H1 (cell line): ENCODE data around the gene TTC33. TPM values are rescaled to one million over a fixed set of nuclear protein-coding genes. Genes with fewer than 3 reads are reported as not detected.
A peak's percentile ranks its signal among the peaks of the same experiment; 100 is the strongest.

Experiments used
- CTCF ChIA-PET: fragments of 300-600 bp; sonication (Branson Sonifier 250); formaldehyde crosslinking; loops from one replicate; lab custom pipeline; 2021; ENCODE audit not compliant: partially characterized antibody; lab: Charles Lee
- POLR2A ChIA-PET: fragments of 300-600 bp; sonication (Branson Sonifier 250); formaldehyde crosslinking; loops from one replicate; lab custom pipeline; 2021; ENCODE audit warnings: inconsistent platforms; ENCODE audit not compliant: partially characterized antibody; lab: Charles Lee
- DNase-seq, 2 experiments: peaks; one replicate each; pipeline versions ENCODE4 v3.0.0 to v3.0.0-alpha.2; 2010 to 2022; ENCODE audit warnings: low spot score in 2 of 2, low read depth in 1 of 2, mixed read lengths in 1 of 2
- FAIRE-seq: peaks from 2 replicates; lab custom pipeline; 2011; peaks lifted over from hg19 to GRCh38; lab: Jason Lieb, UNC
- H2AFZ ChIP-seq: 2 replicates; pipeline ENCODE4 v1.8.1; 2012; ENCODE audit warnings: low read length, inconsistent platforms
- H2AK5ac ChIP-seq: 2 replicates; pipeline ENCODE4 v1.6.1; 2013; ENCODE audit warnings: low read depth, low read length
- H2BK120ac ChIP-seq: replicated peaks from 2 replicates; pipeline ENCODE3; 2013; ENCODE audit warnings: low read depth, low read length, inconsistent platforms
- H2BK12ac ChIP-seq: 2 replicates; pipeline ENCODE4 v1.6.1; 2013; ENCODE audit warnings: low read depth, low read length
- H2BK15ac ChIP-seq: 2 replicates; pipeline ENCODE4 v1.6.1; 2013; ENCODE audit warnings: low read length
- H2BK20ac ChIP-seq: 2 replicates; pipeline ENCODE4 v1.6.1; 2013; ENCODE audit warnings: low read length
- H2BK5ac ChIP-seq: 2 replicates; pipeline ENCODE4 v1.6.1; 2013; ENCODE audit warnings: low read depth, low read length
- H3K14ac ChIP-seq: 2 replicates; pipeline ENCODE4 v1.6.1; 2013; ENCODE audit warnings: inconsistent platforms; ENCODE audit not compliant: insufficient read length
- H3K18ac ChIP-seq: 2 replicates; pipeline ENCODE4 v1.6.1; 2013; ENCODE audit warnings: low read length; ENCODE audit errors: extremely low read depth
- H3K23ac ChIP-seq: 2 replicates; pipeline ENCODE4 v1.6.1; 2013; ENCODE audit warnings: inconsistent platforms; ENCODE audit not compliant: insufficient read length
- H3K23me2 ChIP-seq: 2 replicates; pipeline ENCODE4 v1.6.1; 2013; ENCODE audit warnings: low read depth, low read length
- H3K27ac ChIP-seq: 2 replicates; pipeline ENCODE4 v1.6.1; 2011; ENCODE audit warnings: low read depth, low read length, inconsistent platforms
- H3K27me3 ChIP-seq, 4 experiments: replicated peaks in 1 of 4; 1 replicate in 1 of 4; 2 replicates in 3 of 4; pipeline versions ENCODE4 v1.6.1 to v1.8.1; 2011 to 2013; ENCODE audit warnings: low read length in 3 of 4, mild to moderate bottlenecking in 3 of 4, inconsistent platforms in 2 of 4, mixed read lengths in 2 of 4, moderate library complexity in 1 of 4; ENCODE audit not compliant: control insufficient read depth in 3 of 4, insufficient read depth in 3 of 4; ENCODE audit errors: extremely low read depth in 1 of 4
- H3K36me3 ChIP-seq, 4 experiments: 2 replicates each; pipeline versions ENCODE4 v1.6.1 to v1.8.1; 2011 to 2013; ENCODE audit warnings: mild to moderate bottlenecking in 4 of 4, low read length in 3 of 4, moderate library complexity in 2 of 4, control low read depth in 1 of 4, inconsistent platforms in 1 of 4; ENCODE audit not compliant: insufficient read depth in 4 of 4, control insufficient read depth in 2 of 4
- H3K4ac ChIP-seq: replicated peaks from 2 replicates; pipeline ENCODE3; 2013; ENCODE audit warnings: low read length, low read depth, mixed read lengths, inconsistent platforms; ENCODE audit not compliant: insufficient read length
- H3K4me1 ChIP-seq, 4 experiments: replicated peaks in 1 of 4; 1 replicate in 1 of 4; 2 replicates in 3 of 4; pipeline versions ENCODE4 v1.6.1 to v1.8.1; 2011 to 2013; ENCODE audit warnings: low read length in 3 of 4, inconsistent platforms in 2 of 4, mixed read lengths in 1 of 4; ENCODE audit not compliant: insufficient read depth in 4 of 4, control insufficient read depth in 3 of 4
- H3K4me2 ChIP-seq, 2 experiments: 2 replicates each; pipeline versions ENCODE4 v1.6.1 to v1.8.1; 2011 to 2013; ENCODE audit warnings: low read depth in 2 of 2, low read length in 2 of 2, control low read depth in 1 of 2, inconsistent platforms in 1 of 2, mild to moderate bottlenecking in 1 of 2; ENCODE audit not compliant: insufficient read depth in 1 of 2
- H3K4me3 ChIP-seq, 4 experiments: fragments of 200-600, 300-600 bp in 1 of 4; sonication (generic), shearing (Covaris generic), sonication (Bioruptor Twin) in 1 of 4; 2 replicates each; pipeline versions ENCODE4 v1.5.1 to v1.8.1; 2011 to 2016; ENCODE audit warnings: low read length in 4 of 4, low read depth in 3 of 4, control low read depth in 2 of 4, inconsistent platforms in 2 of 4, mild to moderate bottlenecking in 2 of 4, mixed read lengths in 1 of 4, moderate library complexity in 1 of 4; ENCODE audit not compliant: insufficient read depth in 2 of 4; ENCODE audit errors: extremely low read depth in 1 of 4
- H3K56ac ChIP-seq: replicated peaks from 2 replicates; pipeline ENCODE3; 2013; ENCODE audit warnings: low read depth, mild to moderate bottlenecking, mixed read lengths, low read length, inconsistent platforms; ENCODE audit not compliant: insufficient read length
- H3K79me1 ChIP-seq: 2 replicates; pipeline ENCODE4 v1.6.1; 2013; ENCODE audit warnings: low read depth, low read length, control low read depth
- H3K79me2 ChIP-seq, 2 experiments: 2 replicates each; pipeline versions ENCODE4 v1.6.1 to v1.8.1; 2012 to 2013; ENCODE audit warnings: low read length in 2 of 2, mild to moderate bottlenecking in 2 of 2, inconsistent platforms in 1 of 2; ENCODE audit not compliant: insufficient read depth in 2 of 2, control insufficient read depth in 1 of 2
- H3K9ac ChIP-seq, 4 experiments: replicated peaks in 1 of 4; 1 replicate in 1 of 4; 2 replicates in 3 of 4; pipeline versions ENCODE4 v1.6.1 to v1.8.1; 2011 to 2013; ENCODE audit warnings: low read depth in 3 of 4, low read length in 3 of 4, control low read depth in 2 of 4, mild to moderate bottlenecking in 2 of 4, moderate library complexity in 2 of 4, inconsistent platforms in 1 of 4; ENCODE audit errors: extremely low read depth in 1 of 4
- H3K9me3 ChIP-seq, 2 experiments: 2 replicates each; pipeline versions ENCODE4 v1.6.1 to v1.8.1; 2012 to 2013; ENCODE audit warnings: mild to moderate bottlenecking in 2 of 2, moderate library complexity in 2 of 2, control low read depth in 1 of 2, inconsistent platforms in 1 of 2, low read depth in 1 of 2, low read length in 1 of 2, mixed read lengths in 1 of 2; ENCODE audit not compliant: insufficient read depth in 2 of 2
- H4K20me1 ChIP-seq, 2 experiments: replicated peaks in 1 of 2; 2 replicates each; pipeline versions ENCODE3 to v1.8.1; 2011 to 2013; ENCODE audit warnings: inconsistent platforms in 2 of 2, low read length in 2 of 2, mild to moderate bottlenecking in 1 of 2; ENCODE audit not compliant: insufficient read depth in 2 of 2, control insufficient read depth in 1 of 2
- H4K5ac ChIP-seq: 2 replicates; pipeline ENCODE4 v1.6.1; 2013; ENCODE audit warnings: low read length, low read depth, mixed read lengths, inconsistent platforms; ENCODE audit not compliant: insufficient read length
- H4K8ac ChIP-seq: 2 replicates; pipeline ENCODE4 v1.8.0; 2013; ENCODE audit warnings: mild to moderate bottlenecking, moderate library complexity, low read length, inconsistent platforms; ENCODE audit not compliant: insufficient read depth; ENCODE audit errors: extremely low read depth
- H4K91ac ChIP-seq: replicated peaks from 2 replicates; pipeline ENCODE3; 2013; ENCODE audit warnings: low read length, mixed read lengths, inconsistent platforms; ENCODE audit not compliant: insufficient read length
- ASH2L ChIP-seq: fragments of 200-600, 300-600 bp; sonication (generic); IDR thresholded peaks from one replicate; pipeline ENCODE4 v1.7.1; 2017; ENCODE audit warnings: low read length
- BRCA1 ChIP-seq: IDR thresholded peaks from 2 replicates; pipeline ENCODE4 v1.6.1; 2012; ENCODE audit warnings: low read depth, low read length, improper control_type of control experiment
- CHD2 ChIP-seq: IDR thresholded peaks from 2 replicates; pipeline ENCODE4 v1.6.1; 2012; ENCODE audit warnings: low read length, improper control_type of control experiment
- CTBP2 ChIP-seq: IDR thresholded peaks from 2 replicates; pipeline ENCODE4 v1.7.0; 2011; ENCODE audit warnings: borderline replicate concordance, mild to moderate bottlenecking, moderate library complexity, mixed read lengths, low read length; ENCODE audit not compliant: insufficient read depth, insufficient read length
- GABPA ChIP-seq: IDR thresholded peaks from 2 replicates; pipeline ENCODE4 v1.6.1; 2011; ENCODE audit warnings: mild to moderate bottlenecking, low read length, moderate library complexity, borderline replicate concordance; ENCODE audit not compliant: insufficient read depth
- GTF2F1 ChIP-seq: IDR thresholded peaks from 2 replicates; pipeline ENCODE4 v1.6.1; 2012; ENCODE audit warnings: low read depth, low read length, improper control_type of control experiment, borderline replicate concordance
- JUN ChIP-seq: IDR thresholded peaks from 2 replicates; pipeline ENCODE4 v1.6.1; 2011; ENCODE audit warnings: low read depth, mild to moderate bottlenecking, improper control_type of control experiment, low read length
- MAFK ChIP-seq: IDR thresholded peaks from 2 replicates; pipeline ENCODE4 v1.6.1; 2012; ENCODE audit warnings: low read depth, mild to moderate bottlenecking, improper control_type of control experiment, low read length
- POU5F1 ChIP-seq: IDR thresholded peaks from 2 replicates; pipeline ENCODE4 v1.6.1; 2011; ENCODE audit warnings: low read depth, mild to moderate bottlenecking, low read length, moderate library complexity
- RAD21 ChIP-seq, 2 experiments: IDR thresholded peaks in 1 of 2; conservative IDR thresholded peaks in 1 of 2; 2 replicates each; pipeline ENCODE4 v1.6.1; 2011; ENCODE audit warnings: low read depth in 2 of 2, low read length in 2 of 2, improper control_type of control experiment in 1 of 2, inconsistent platforms in 1 of 2, mild to moderate bottlenecking in 1 of 2, moderate library complexity in 1 of 2
- RBBP5 ChIP-seq: IDR thresholded peaks from 2 replicates; pipeline ENCODE4 v1.7.1; 2012; ENCODE audit warnings: low read depth, mild to moderate bottlenecking, inconsistent platforms, low read length, moderate library complexity, borderline replicate concordance
- RXRA ChIP-seq: IDR thresholded peaks from 2 replicates; pipeline ENCODE4 v1.6.1; 2011; ENCODE audit warnings: low read depth, mild to moderate bottlenecking, low read length, moderate library complexity; ENCODE audit not compliant: insufficient read depth
- SP4 ChIP-seq: IDR thresholded peaks from 2 replicates; pipeline ENCODE4 v1.6.1; 2012; ENCODE audit warnings: low read length, inconsistent platforms
- WGBS, 2 experiments: shearing (Covaris generic) in 1 of 2; methylation state at CpG; one replicate each; pipeline versions ENCODE4 v1.1.6 to v1.1.7; 2013 to 2015; ENCODE audit warnings: low lambda C conversion rate in 2 of 2, mixed read lengths in 2 of 2, inconsistent platforms in 1 of 2, low coverage in 1 of 2, missing lambda C conversion rate in 1 of 2; ENCODE audit not compliant: insufficient replicate concordance in 2 of 2, insufficient coverage in 1 of 2, insufficient read length in 1 of 2; ENCODE audit errors: extremely low coverage in 1 of 2, missing lambda C conversion rate in 1 of 2; 5-methylcytosine and 5-hydroxymethylcytosine counted together
- polyA plus RNA-seq, 7 experiments: library from polyadenylated mRNA; depleted of rRNA in 3 of 7; stranded (reverse) in 5 of 7; unstranded in 2 of 7; fragments of >200 nt in 5 of 7; fragments of 200-250 nt in 2 of 7; gene quantifications; 1 replicate in 5 of 7; 2 replicates in 1 of 7; 4 replicates in 1 of 7; pipeline versions ENCODE4 v1.2.1 to v1.2.3, GENCODE V29; 2011 to 2013; ENCODE audit warnings: missing spikeins in 2 of 7, mixed read lengths in 2 of 7
- total RNA-seq: library from RNA; stranded (reverse); fragmentation: NEBNext Ultra II Directional; extraction: Animal tissue kit (Norgen Biotek cat#: 25700); gene quantifications from 2 replicates; pipeline ENCODE4 v1.2.1, GENCODE V29; 2021

TTC33 gene
- total and polyA plus RNA-seq, 2 of the 8 experiments (the other 6 are each of a cell fraction or from before 2014, with no cell fraction given), result 1.2 to 12.6 TPM

DNA sequence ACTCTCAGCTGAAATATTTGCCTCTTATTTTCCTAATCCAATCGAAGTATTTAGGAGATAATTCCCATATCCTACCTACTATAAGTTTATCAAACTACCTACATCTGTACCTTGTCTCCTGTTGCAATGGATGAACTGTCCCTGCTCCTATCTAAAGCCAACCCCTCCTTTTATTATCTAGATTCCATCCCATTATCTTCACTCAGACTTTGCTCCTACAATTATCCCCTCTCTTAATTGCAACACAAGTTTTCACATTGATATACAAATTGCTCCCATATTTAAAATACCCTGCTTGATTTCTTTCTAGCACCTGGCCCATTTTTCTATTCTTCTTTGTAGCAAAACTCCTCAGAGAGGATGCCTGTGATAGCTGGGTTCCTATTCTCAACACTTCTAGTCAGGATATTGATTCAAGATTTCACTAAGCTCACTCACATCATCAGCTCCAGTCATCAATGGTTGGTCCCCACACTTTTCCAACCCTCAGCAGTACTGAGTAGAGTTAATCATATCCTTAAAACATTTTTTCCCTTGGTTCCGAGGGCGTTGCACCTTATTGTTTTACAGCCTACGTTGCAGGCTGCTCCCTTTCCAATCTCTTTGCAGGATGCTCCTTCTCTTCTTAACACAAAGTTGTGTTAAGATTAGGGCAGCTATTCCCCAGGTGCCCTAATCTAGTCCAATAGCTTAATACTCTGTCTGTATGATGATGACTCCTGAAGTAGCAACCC is 253.9 kb downstream of the TTC33 start:
- Histone ChIP-seq H3K23me2 (no peaks in the 10 kb centered on the region), H3K27me3 (no peaks in the 10 kb centered on the region), H3K9ac (no peak overlapping the region), H3K23ac (no peak overlapping the region), H3K4me1 (no peaks in the 10 kb centered on the region), H2AK5ac (no peak overlapping the region), H3K4ac (no peak overlapping the region), H3K4me3 (no peak overlapping the region), H4K8ac (no peak overlapping the region), H4K5ac (no peak overlapping the region), H3K79me2 (no peaks in the 10 kb centered on the region), H3K4me2 (no peak overlapping the region), H3K9me3 (no peaks in the 10 kb centered on the region), H3K56ac (no peak overlapping the region), H2BK15ac (no peak overlapping the region), H3K27ac (no peak overlapping the region), H2BK12ac (no peak overlapping the region), H3K79me1 (no peaks in the 10 kb centered on the region), H2BK20ac (no peak overlapping the region), H2AFZ (peak overlapping the region; percentile 17; the same call in 1 of the 2 replicates), H2BK5ac (no peak overlapping the region), H4K91ac (no peak overlapping the region), H4K20me1 (no peaks in the 10 kb centered on the region), H3K14ac (no peak overlapping the region), H3K36me3 (no peaks in the 10 kb centered on the region), H2BK120ac (no peak overlapping the region), H3K18ac (no peak overlapping the region)
- ChIA-PET POLR2A (no interaction called here), CTCF (no interaction called here)
- 87% methylated on average over 4 of the region's 4 CpGs; no CpG with 5 or more reads in 1 of the 2 experiments for WGBS, 2 experiments
- FAIRE-seq, result no peak
- DNase-seq, result no peak
- TF ChIP-seq MAFK (no peak), ASH2L (no peak), JUN (no peak), GABPA (no peak), CTBP2 (no peak), CHD2 (no peak), RBBP5 (no peak), BRCA1 (no peak), GTF2F1 (no peak), POU5F1 (no peak), RAD21 (IDR thresholded peaks at IDR 0.05 in 1 of 2, conservative IDR thresholded peaks at IDR 0.05 in 1 of 2; ENCODE audit: low read depth in 2 of 2, low read length in 2 of 2) (no peak), SP4 (no peak), RXRA (no peak)
- TF ChIP-seq, all 59 proteins: peak for 0
